IMR-90 (cell line): ENCODE results near the gene PFDN1. TPM values are rescaled to one million over a fixed set of nuclear protein-coding genes. Genes with fewer than 3 reads are reported as not detected.

ENCODE experiments used
- ATAC-seq: fragments of 200-7000 bp; cut with Tn5 transposase; 2 replicates; pipeline ENCODE4 v1.9.1; 2020; ENCODE audit warnings: low read depth, mild to moderate bottlenecking, moderate library complexity
- BruUV-seq: library from RNA; stranded (reverse); fragments of 400-500 nt; replicated peaks from 2 replicates; lab custom pipeline; 2021; lab: Mats Ljungman, UMichigan
- CTCF ChIA-PET: fragments of 300-600 bp; formaldehyde crosslinking; extraction: SDS; loops from one replicate; lab custom pipeline; 2021; ENCODE audit warnings: antibody characterized with exemption; lab: Yijun Ruan, JAX
- POLR2A ChIA-PET: fragments of 300-600 bp; sonication (Branson Sonifier 250); formaldehyde crosslinking; loops from one replicate; lab custom pipeline; 2022; ENCODE audit warnings: antibody characterized with exemption; ENCODE audit not compliant: unreplicated experiment; lab: Charles Lee
- DNase-seq: peaks from one replicate; pipeline ENCODE4 v3.0.0; 2013
- H2AFZ ChIP-seq: replicated peaks from 2 replicates; pipeline ENCODE3; 2013; ENCODE audit warnings: low read length, mild to moderate bottlenecking; ENCODE audit not compliant: poor library complexity
- H2AK5ac ChIP-seq: 2 replicates; pipeline ENCODE4 v1.6.1; 2013; ENCODE audit warnings: low read depth, low read length, inconsistent platforms
- H2AK9ac ChIP-seq: replicated peaks from 2 replicates; pipeline ENCODE3; 2013; ENCODE audit warnings: mild to moderate bottlenecking, low read depth, low read length, moderate library complexity; ENCODE audit not compliant: poor library complexity
- H2BK120ac ChIP-seq: 2 replicates; pipeline ENCODE4 v1.6.1; 2013; ENCODE audit warnings: low read depth, low read length, inconsistent platforms
- H2BK15ac ChIP-seq: 3 replicates; pipeline ENCODE4 v1.6.1; 2013; ENCODE audit warnings: low read depth, low read length, inconsistent platforms
- H2BK20ac ChIP-seq: 2 replicates; pipeline ENCODE4 v1.6.1; 2013; ENCODE audit warnings: low read depth, mild to moderate bottlenecking, inconsistent platforms, low read length, moderate library complexity
- H2BK5ac ChIP-seq: 2 replicates; pipeline ENCODE4 v1.6.1; 2013; ENCODE audit warnings: mild to moderate bottlenecking, low read depth, low read length, inconsistent platforms; ENCODE audit not compliant: poor library complexity, severe bottlenecking
- H3K14ac ChIP-seq: replicated peaks from 2 replicates; pipeline ENCODE4 v1.6.1; 2013; ENCODE audit warnings: low read depth, low read length, inconsistent platforms
- H3K18ac ChIP-seq: 2 replicates; pipeline ENCODE4 v1.6.1; 2013; ENCODE audit warnings: low read depth, low read length, control low read depth
- H3K23ac ChIP-seq: 2 replicates; pipeline ENCODE4 v1.6.1; 2013; ENCODE audit warnings: low read depth, low read length, inconsistent platforms
- H3K27ac ChIP-seq: 2 replicates; pipeline ENCODE4 v1.5.1; 2013; ENCODE audit warnings: mild to moderate bottlenecking, control low read depth, low read length; ENCODE audit not compliant: insufficient read depth
- H3K27me3 ChIP-seq: 2 replicates; pipeline ENCODE4 v1.6.1; 2013; ENCODE audit warnings: low read length; ENCODE audit not compliant: control insufficient read depth, insufficient read depth
- H3K36me3 ChIP-seq: 2 replicates; pipeline ENCODE4 v1.6.1; 2013; ENCODE audit warnings: low read length, mixed read lengths; ENCODE audit not compliant: control insufficient read depth, insufficient read depth
- H3K4ac ChIP-seq: 2 replicates; pipeline ENCODE4 v1.6.1; 2013; ENCODE audit warnings: low read depth, low read length, inconsistent platforms
- H3K4me1 ChIP-seq: 2 replicates; pipeline ENCODE4 v1.6.1; 2013; ENCODE audit warnings: low read length, mixed read lengths; ENCODE audit not compliant: control insufficient read depth, insufficient read depth
- H3K4me2 ChIP-seq: 2 replicates; pipeline ENCODE4 v1.6.1; 2013; ENCODE audit warnings: low read depth, mild to moderate bottlenecking, control low read depth, low read length, moderate library complexity
- H3K4me3 ChIP-seq: 2 replicates; pipeline ENCODE4 v1.5.1; 2013; ENCODE audit warnings: low read depth, mild to moderate bottlenecking, control low read depth, low read length, moderate library complexity; ENCODE audit not compliant: insufficient read depth
- H3K56ac ChIP-seq: 2 replicates; pipeline ENCODE4 v1.6.1; 2013; ENCODE audit warnings: low read length, inconsistent platforms; ENCODE audit not compliant: insufficient read depth; ENCODE audit errors: extremely low read depth
- H3K79me1 ChIP-seq, 2 experiments: 2 replicates each; pipeline ENCODE4 v1.6.1; 2013; ENCODE audit warnings: low read length in 2 of 2, inconsistent platforms in 1 of 2, low read depth in 1 of 2
- H3K9ac ChIP-seq: 2 replicates; pipeline ENCODE4 v1.6.1; 2013; ENCODE audit warnings: low read depth, low read length, control low read depth
- H3K9me1 ChIP-seq: 2 replicates; pipeline ENCODE4 v1.6.1; 2013; ENCODE audit warnings: low read length, inconsistent platforms; ENCODE audit not compliant: insufficient read depth
- H3K9me3 ChIP-seq: 2 replicates; pipeline ENCODE4 v1.6.1; 2013; ENCODE audit warnings: low read length; ENCODE audit not compliant: control insufficient read depth, insufficient read depth
- H4K20me1 ChIP-seq: 2 replicates; pipeline ENCODE4 v1.6.1; 2013; ENCODE audit warnings: low read length, inconsistent platforms; ENCODE audit not compliant: insufficient read depth
- H4K5ac ChIP-seq: 2 replicates; pipeline ENCODE4 v1.6.1; 2013; ENCODE audit warnings: mild to moderate bottlenecking, low read depth, low read length, control low read depth
- H4K8ac ChIP-seq, 2 experiments: 2 replicates each; pipeline ENCODE4 v1.6.1; 2013; ENCODE audit warnings: low read depth in 2 of 2, low read length in 2 of 2, control low read depth in 1 of 2, inconsistent platforms in 1 of 2
- H4K91ac ChIP-seq: 2 replicates; pipeline ENCODE4 v1.6.1; 2013; ENCODE audit warnings: low read depth, low read length, inconsistent platforms; ENCODE audit not compliant: insufficient read depth
- CEBPB ChIP-seq: IDR thresholded peaks from 2 replicates; pipeline ENCODE4 v1.6.1; 2012; ENCODE audit warnings: low read depth, low read length, improper control_type of control experiment
- FOS ChIP-seq: fragments of 150-350 bp; IDR thresholded peaks from 2 replicates; pipeline ENCODE4 v1.6.1; 2016; ENCODE audit warnings: low read depth, low read length
- MAZ ChIP-seq: IDR thresholded peaks from 2 replicates; pipeline ENCODE4 v1.6.1; 2012; ENCODE audit warnings: low read depth, mild to moderate bottlenecking, low read length, improper control_type of control experiment, moderate library complexity, borderline replicate concordance
- RAD21 ChIP-seq: IDR thresholded peaks from 2 replicates; pipeline ENCODE4 v1.6.1; 2012; ENCODE audit warnings: low read length, improper control_type of control experiment
- RCOR1 ChIP-seq: IDR thresholded peaks from 2 replicates; pipeline ENCODE4 v1.6.1; 2012; ENCODE audit warnings: mild to moderate bottlenecking, low read length, improper control_type of control experiment; ENCODE audit not compliant: insufficient replicate concordance
- WGBS, 2 experiments: methylation state at CpG; one replicate each; pipeline versions ENCODE4 v1.1.5 to v1.1.7; 2013; ENCODE audit warnings: missing lambda C conversion rate in 2 of 2; ENCODE audit not compliant: insufficient read length in 1 of 2; ENCODE audit errors: extremely low coverage in 2 of 2; 5-methylcytosine and 5-hydroxymethylcytosine counted together
- dilution Hi-C: fragments of 300-500 bp; cut with HindIII; formaldehyde crosslinking; loops from one replicate; pipeline ENCODE4 v1.14.3; 2018; ENCODE audit warnings: low sequenced_read_pairs; ENCODE audit not compliant: unreplicated experiment
- in situ Hi-C: fragments of 300-500 bp; cut with MboI; formaldehyde crosslinking; loops from 3 replicates; pipeline ENCODE4 v1.14.3; 2019; ENCODE audit warnings: low sequenced_read_pairs, inconsistent platforms, mixed read lengths
- intact Hi-C: fragments of 100-400 bp; cut with micrococcal nuclease; formaldehyde crosslinking; loops from 2 replicates; pipeline ENCODE4 v1.10.0; 2022
- polyA plus RNA-seq, 3 experiments: library from polyadenylated mRNA; depleted of rRNA; stranded (reverse); fragments of >200 nt; gene quantifications; 2 replicates each; pipeline ENCODE4 v1.2.3, GENCODE V29; 2012; ENCODE audit warnings: low replicate concordance in 1 of 3
- total RNA-seq: library from RNA; depleted of rRNA; stranded (reverse); fragments of >200 nt; gene quantifications from 2 replicates; pipeline ENCODE4 v1.2.3, GENCODE V29; 2012

PFDN1 gene
- total and polyA plus RNA-seq, 2 of the 4 experiments (the other 2 are of a cell fraction) = 98.8 to 134 TPM

- TF ChIP-seq RCOR1 = no peak
- TF ChIP-seq MAZ = peak; percentile 94
- TF ChIP-seq FOS = peak; percentile 78
These were observed 20.1 kb upstream of the PFDN1 start (continued) for GRCh38 chr5:140322751-140323731.

GRCh38 chr5:140321796-140322195 lies 18.9 kb upstream of the PFDN1 start:
- Histone ChIP-seq H3K14ac (peak overlapping the region; percentile 65), H2AK9ac (peak overlapping the region; percentile 73), H3K9me1 (peaks cover 23% of the 10 kb centered on the region), H3K23ac (0 out of 2 replicates have a peak overlapping the region, but pooled peaks have one; percentile 12), H4K91ac (peak overlapping the region; percentile 78), H2BK5ac (peak overlapping the region; percentile 32), H2BK20ac (peak overlapping the region; percentile 84), H3K27ac (no peak overlapping the region; the same call in 1 of the 2 replicates), H3K9ac (no peak overlapping the region), H3K27me3 (no peaks in the 10 kb centered on the region), H2BK120ac (peak overlapping the region; percentile 79), H2BK15ac (peak overlapping the region; percentile 90; the same call in 2 of the 3 replicates), H4K8ac (peak overlapping the region in 1 of 2 experiments; percentile 67; a peak in 2 of 4 replicates), H3K4me2 (no peak overlapping the region), H4K5ac (peak overlapping the region; percentile 15; the same call in 1 of the 2 replicates), H3K4ac (peak overlapping the region; percentile 75), H2AFZ (peak overlapping the region; percentile 27), H3K79me1 (0 out of 4 replicates have a peak, but pooled peaks cover 0 to 5% of the 10 kb centered on the region in 2 experiments), H4K20me1 (no peaks in the 10 kb centered on the region), H3K4me3 (no peak overlapping the region), H3K4me1 (peaks cover 21% of the 10 kb centered on the region), H2AK5ac (peak overlapping the region; percentile 97), H3K36me3 (no peaks in the 10 kb centered on the region), H3K9me3 (no peaks in the 10 kb centered on the region), H3K56ac (0 out of 2 replicates have a peak overlapping the region, but pooled peaks have one; percentile 10), H3K18ac (no peak overlapping the region)
- TF ChIP-seq RAD21 (no peak), CEBPB (0 out of 2 replicates have a peak, but pooled peaks have one; percentile 17)
- BruUV-seq = no TSS peak
- POLR2A ChIA-PET = no interaction called here
- WGBS, 2 experiments = 60% methylated on average over 2 of the region's 2 CpGs; no CpG with 5 or more reads in 1 of the 2 experiments
- in situ Hi-C loops = no loop called here
- DNase-seq = no peak
- dilution Hi-C loops = no loop called here
- CTCF ChIA-PET = no interaction called here
- no peak for ATAC-seq
- intact Hi-C loops = no loop called here
